BJ (cell line): ENCODE measurements around the gene FBXO7. TPM values are rescaled to one million over a fixed set of nuclear protein-coding genes. Genes with fewer than 3 reads are reported as not detected.

ENCODE experiments used
- CTCF ChIA-PET: fragments of 350-600 bp; formaldehyde crosslinking; extraction: SDS; loops from one replicate; lab custom pipeline; 2021; ENCODE audit warnings: antibody characterized with exemption, inconsistent platforms; lab: Yijun Ruan, JAX
- POLR2A ChIA-PET: fragments of 300-600 bp; sonication (Branson Sonifier 250); formaldehyde crosslinking; extraction: SDS; loops from one replicate; lab custom pipeline; 2021; ENCODE audit warnings: antibody characterized with exemption; lab: Charles Lee
- DNase-seq: peaks from one replicate; pipeline ENCODE4 v3.0.0-alpha.2; 2011; ENCODE audit warnings: low read depth
- H3K27me3 ChIP-seq: 2 replicates; pipeline ENCODE4 v1.6.0; 2011; ENCODE audit warnings: low read length; ENCODE audit not compliant: control insufficient read depth, insufficient read depth
- H3K36me3 ChIP-seq: 2 replicates; pipeline ENCODE4 v1.5.1; 2011; ENCODE audit warnings: low read length; ENCODE audit not compliant: control insufficient read depth, insufficient read depth
- H3K4me3 ChIP-seq: 2 replicates; pipeline ENCODE4 v1.5.1; 2011; ENCODE audit warnings: low read depth, mild to moderate bottlenecking, control low read depth, low read length
- polyA plus RNA-seq: library from polyadenylated mRNA; depleted of rRNA; stranded (reverse); fragments of >200 nt; gene quantifications from 2 replicates; pipeline ENCODE4 v1.2.3, GENCODE V29; 2011; rRNA removed
- TF ChIP-seq, protein P1 (sequence below): IDR thresholded peaks from 2 replicates; pipeline ENCODE4 v1.5.1; 2011; ENCODE audit warnings: low read depth, mild to moderate bottlenecking, control low read depth, inconsistent platforms, low read length, moderate library complexity; ENCODE audit not compliant: insufficient read depth

Gene FBXO7
- polyA plus RNA-seq, 1 experiment = 120 TPM

DNA sequence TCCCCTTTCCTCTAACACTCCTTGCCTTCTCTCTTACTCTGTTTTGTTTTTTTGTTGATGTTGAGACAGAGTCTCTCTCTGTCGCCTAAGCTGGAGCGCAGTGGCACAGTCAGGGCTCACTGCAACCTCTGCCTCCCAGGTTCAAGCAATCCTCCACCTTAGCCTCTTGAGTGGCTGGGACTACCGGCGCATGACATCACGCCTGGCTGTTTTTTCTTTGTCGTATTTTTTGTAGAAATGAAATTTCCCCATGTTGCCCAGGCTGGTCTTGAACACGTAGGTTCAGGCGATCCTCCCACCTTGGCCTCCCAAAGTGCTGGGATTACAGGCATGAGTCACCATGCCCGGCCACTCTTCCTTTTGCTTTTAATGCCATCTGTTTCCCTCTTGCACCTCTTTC, 72.3 kb downstream of the FBXO7 start:
- ChIA-PET CTCF (interaction anchor here (1.3 to 2.4 kb wide), 2 partner anchors 115 to 250 kb away, joined by 3 to 9 read pairs; no protein-coding TSS in a partner anchor), POLR2A (no interaction called here)
- Histone ChIP-seq H3K4me3 (no peak overlapping the region), H3K36me3 (no peaks in the 10 kb centered on the region), H3K27me3 (no peaks in the 10 kb centered on the region)
- TF ChIP-seq, protein P1, sequence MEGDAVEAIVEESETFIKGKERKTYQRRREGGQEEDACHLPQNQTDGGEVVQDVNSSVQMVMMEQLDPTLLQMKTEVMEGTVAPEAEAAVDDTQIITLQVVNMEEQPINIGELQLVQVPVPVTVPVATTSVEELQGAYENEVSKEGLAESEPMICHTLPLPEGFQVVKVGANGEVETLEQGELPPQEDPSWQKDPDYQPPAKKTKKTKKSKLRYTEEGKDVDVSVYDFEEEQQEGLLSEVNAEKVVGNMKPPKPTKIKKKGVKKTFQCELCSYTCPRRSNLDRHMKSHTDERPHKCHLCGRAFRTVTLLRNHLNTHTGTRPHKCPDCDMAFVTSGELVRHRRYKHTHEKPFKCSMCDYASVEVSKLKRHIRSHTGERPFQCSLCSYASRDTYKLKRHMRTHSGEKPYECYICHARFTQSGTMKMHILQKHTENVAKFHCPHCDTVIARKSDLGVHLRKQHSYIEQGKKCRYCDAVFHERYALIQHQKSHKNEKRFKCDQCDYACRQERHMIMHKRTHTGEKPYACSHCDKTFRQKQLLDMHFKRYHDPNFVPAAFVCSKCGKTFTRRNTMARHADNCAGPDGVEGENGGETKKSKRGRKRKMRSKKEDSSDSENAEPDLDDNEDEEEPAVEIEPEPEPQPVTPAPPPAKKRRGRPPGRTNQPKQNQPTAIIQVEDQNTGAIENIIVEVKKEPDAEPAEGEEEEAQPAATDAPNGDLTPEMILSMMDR = no peak
- no peak for DNase-seq

DNA sequence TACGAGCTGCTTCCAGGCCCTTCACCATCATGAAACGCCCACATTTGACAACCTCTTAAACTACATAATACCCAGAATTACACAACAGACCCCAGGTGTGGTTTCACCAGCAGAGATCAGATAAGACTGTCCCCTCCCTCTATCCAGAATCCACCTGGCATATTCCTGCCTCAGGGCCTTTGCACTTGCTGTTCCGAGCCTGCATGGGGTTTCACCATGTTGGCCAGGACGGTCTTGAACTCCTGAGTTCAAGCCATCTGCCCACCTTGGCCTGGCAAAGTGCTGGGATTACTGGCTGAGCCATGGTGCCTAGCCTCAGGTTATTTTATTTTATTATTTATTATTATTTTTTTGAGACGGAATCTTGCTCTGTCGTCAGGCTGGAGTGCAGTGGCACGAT, 73.4 kb downstream of the FBXO7 start:
- POLR2A ChIA-PET = no interaction called here
- H3K4me3 ChIP-seq = no peak overlapping the region
- TF ChIP-seq, protein P1 = no peak
- no peaks in the 10 kb centered on the region for H3K36me3 ChIP-seq
- DNase-seq = no peak
- CTCF ChIA-PET = interaction anchor here (0.9 kb wide), 1 partner anchor 80 kb away, joined by 3 read pairs; no protein-coding TSS in a partner anchor
- no peaks in the 10 kb centered on the region for H3K27me3 ChIP-seq

Other genes with a start within 250 kb of the FBXO7 start
- gene SLC5A4, start 219.5 kb upstream of the FBXO7 start, polyA plus RNA-seq = not detected in 2 replicates
- not detected in 2 replicates for gene RFPL3, start 116.9 kb upstream of the FBXO7 start, polyA plus RNA-seq
- gene RTCB, start 62.6 kb upstream of the FBXO7 start, polyA plus RNA-seq = 119 and 134 TPM in 2 replicates
- not detected in 2 replicates for gene BPIFC, start 10.4 kb upstream of the FBXO7 start, polyA plus RNA-seq